ENCODE results near the gene LILRA6. TPM values are rescaled to one million over a fixed set of nuclear protein-coding genes. Genes with fewer than 3 reads are reported as not detected.
"Not testable (repeated sequence)": the region's sequence is repeated elsewhere in the genome, so short reads cannot be mapped to it uniquely, and the experiment has no call there.

LILRA6 gene
- total and polyA plus RNA-seq, 9 donors, result 0.71 to 2.6 (median 1.7) TPM

DNA sequence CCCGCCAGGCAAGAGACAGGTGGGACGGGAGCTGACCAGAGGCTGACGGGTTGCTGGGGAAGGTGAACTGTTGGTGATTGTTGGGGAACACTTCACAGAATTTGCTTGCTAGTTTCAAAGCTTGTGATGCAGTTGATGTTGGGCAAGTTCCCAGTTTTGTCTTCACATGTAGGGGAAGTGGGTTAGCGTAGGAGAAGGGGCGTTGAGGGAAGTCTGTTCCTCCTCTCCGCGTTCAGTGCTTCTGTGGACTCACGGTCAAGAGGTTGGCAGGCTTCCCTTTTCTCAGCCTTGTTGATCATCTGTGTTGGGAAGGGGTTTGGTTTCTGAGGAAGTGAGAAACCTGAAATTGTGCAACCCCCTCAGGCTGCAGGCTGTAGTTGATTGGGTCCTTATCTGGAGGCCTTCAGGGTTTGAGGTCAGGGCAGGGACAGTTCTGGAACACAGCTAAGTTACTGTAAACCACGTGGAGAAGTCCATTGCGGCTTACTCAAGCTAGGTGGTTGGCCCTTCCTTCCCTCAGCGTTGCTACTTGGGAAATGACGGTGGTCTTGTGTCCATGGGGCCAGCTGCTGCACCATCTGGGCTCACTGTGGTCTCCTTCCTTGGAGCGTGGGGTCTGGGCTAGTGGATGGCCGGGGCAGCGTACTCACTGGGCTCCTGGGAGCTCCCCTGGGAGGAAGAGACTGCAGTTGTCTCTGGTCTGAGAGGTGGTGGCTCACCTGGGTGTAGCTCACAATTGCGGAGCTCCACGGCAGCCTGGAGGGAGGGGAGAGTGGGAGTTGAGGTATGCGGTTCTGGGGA is 34.4 kb downstream of the LILRA6 start:
- 57% methylated on average over 11 of the region's 18 CpGs for WGBS (ENCODE audit: insufficient coverage)
- Histone ChIP-seq H3K27ac (ENCODE audit: low read length) (peak overlapping the region; percentile 82), H3K36me3 (ENCODE audit: control insufficient read depth, insufficient read depth, low read length) (peaks cover 57% of the 10 kb centered on the region), H3K9me3 (replicated peaks; ENCODE audit: control insufficient read depth, low read depth, low read length) (no peaks in the 10 kb centered on the region), H3K4me3 (ENCODE audit: low read length) (no peak overlapping the region), H3K27me3 (ENCODE audit: control insufficient read depth, insufficient read depth, low read length) (no peaks in the 10 kb centered on the region), H3K4me1 (ENCODE audit: control insufficient read depth, insufficient read depth, low read length) (peaks cover 38% of the 10 kb centered on the region)
- DNase-seq, result peak; percentile 91

- Histone ChIP-seq H3K36me3 (ENCODE audit: control insufficient read depth, insufficient read depth, low read length) (peaks cover 62% of the 10 kb centered on the region), H3K27ac (ENCODE audit: low read length) (peak overlapping the region; percentile 78), H3K4me1 (ENCODE audit: control insufficient read depth, insufficient read depth, low read length) (peaks cover 43% of the 10 kb centered on the region), H3K27me3 (ENCODE audit: control insufficient read depth, insufficient read depth, low read length) (no peaks in the 10 kb centered on the region), H3K4me3 (ENCODE audit: low read length) (no peak overlapping the region), H3K9me3 (replicated peaks; ENCODE audit: control insufficient read depth, low read depth, low read length) (no peaks in the 10 kb centered on the region)
- no peak for DNase-seq
- 72% methylated on average over 5 of the region's 5 CpGs for WGBS (ENCODE audit: insufficient coverage)
Measured at GRCh38 chr19:54207676-54207982, 35.0 kb downstream of the LILRA6 start.

- H3K27me3 ChIP-seq (ENCODE audit: control insufficient read depth, insufficient read depth, low read length); H3K4me3 ChIP-seq (ENCODE audit: low read length); H3K9me3 ChIP-seq (replicated peaks; ENCODE audit: control insufficient read depth, low read depth, low read length); DNase-seq: not testable (repeated sequence)
- H3K4me1 ChIP-seq (ENCODE audit: control insufficient read depth, insufficient read depth, low read length), result peaks cover 47% of the 10 kb centered on the region
- H3K36me3 ChIP-seq (ENCODE audit: control insufficient read depth, insufficient read depth, low read length), result peaks cover 67% of the 10 kb centered on the region
- WGBS (ENCODE audit: insufficient coverage), result 100% methylated on average over 2 of the region's 23 CpGs
- peak overlapping the region; percentile 78 for H3K27ac ChIP-seq (ENCODE audit: low read length)
Measured at GRCh38 chr19:54207193-54207592, 35.4 kb downstream of the LILRA6 start.

DNA sequence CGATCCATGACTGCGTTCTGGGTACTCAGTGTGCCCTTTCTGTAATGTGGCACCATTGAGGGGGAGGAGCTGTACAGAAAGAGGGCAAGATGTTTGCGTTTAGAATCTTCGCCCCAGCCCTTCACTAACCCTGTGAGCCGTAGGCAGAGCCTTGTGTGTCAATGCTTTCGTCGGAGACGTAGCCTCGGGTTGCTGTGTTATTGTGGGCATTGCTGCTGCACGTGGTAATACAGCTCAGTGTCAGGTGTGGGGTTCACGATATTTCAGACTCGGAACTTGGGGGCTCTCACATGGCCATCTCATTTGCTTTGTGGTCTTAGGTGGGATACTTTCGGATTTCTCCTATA is 35.8 kb downstream of the LILRA6 start:
- Histone ChIP-seq H3K4me1 (ENCODE audit: control insufficient read depth, insufficient read depth, low read length) (peaks cover 51% of the 10 kb centered on the region), H3K9me3 (replicated peaks; ENCODE audit: control insufficient read depth, low read depth, low read length) (no peaks in the 10 kb centered on the region), H3K36me3 (ENCODE audit: control insufficient read depth, insufficient read depth, low read length) (peaks cover 71% of the 10 kb centered on the region), H3K27ac (ENCODE audit: low read length) (peak overlapping the region; percentile 42), H3K4me3 (ENCODE audit: low read length) (no peak overlapping the region), H3K27me3 (ENCODE audit: control insufficient read depth, insufficient read depth, low read length) (no peaks in the 10 kb centered on the region)
- no peak for DNase-seq
- WGBS (ENCODE audit: insufficient coverage), result 81% methylated on average over 11 of the region's 13 CpGs

DNA sequence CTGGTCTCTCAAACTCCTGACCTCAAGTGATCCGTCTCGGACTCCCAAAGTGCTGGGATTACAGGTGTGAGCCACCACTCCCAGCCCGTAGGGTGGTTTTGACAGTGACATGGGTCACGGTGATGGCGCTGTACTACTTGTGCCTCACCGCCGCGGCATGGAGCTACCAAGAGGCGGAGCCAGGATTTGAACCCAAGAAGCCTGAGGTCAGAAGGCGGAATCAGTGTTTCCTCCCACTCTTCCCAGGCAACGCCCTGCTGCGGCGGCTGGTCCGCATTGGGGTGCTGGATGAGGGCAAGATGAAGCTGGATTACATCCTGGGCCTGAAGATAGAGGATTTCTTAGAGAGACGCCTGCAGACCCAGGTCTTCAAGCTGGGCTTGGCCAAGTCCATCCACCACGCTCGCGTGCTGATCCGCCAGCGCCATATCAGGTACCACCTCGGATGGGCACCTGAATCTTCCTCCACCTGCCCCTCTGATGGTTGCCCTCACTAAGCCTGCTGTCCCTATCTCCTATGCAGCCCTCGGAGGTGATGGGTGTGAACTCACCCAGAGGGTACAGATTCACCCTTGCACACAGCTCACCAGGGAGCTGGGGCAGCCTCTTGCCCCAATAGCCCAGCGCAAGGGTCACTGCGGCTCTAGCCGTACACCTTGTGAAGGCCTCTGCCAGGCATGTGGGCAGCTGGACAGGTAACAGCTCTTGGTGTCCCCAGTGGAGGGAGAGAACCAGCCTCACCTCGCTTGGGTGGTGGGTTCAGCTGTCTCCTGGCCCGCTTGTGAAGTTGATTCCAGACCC is 36.4 kb downstream of the LILRA6 start:
- no peaks in the 10 kb centered on the region for H3K27me3 ChIP-seq (ENCODE audit: control insufficient read depth, insufficient read depth, low read length)
- H3K9me3 ChIP-seq (replicated peaks; ENCODE audit: control insufficient read depth, low read depth, low read length), result no peaks in the 10 kb centered on the region
- no peak overlapping the region for H3K27ac ChIP-seq (ENCODE audit: low read length)
- peaks cover 56% of the 10 kb centered on the region for H3K4me1 ChIP-seq (ENCODE audit: control insufficient read depth, insufficient read depth, low read length)
- no peak overlapping the region for H3K4me3 ChIP-seq (ENCODE audit: low read length)
- DNase-seq, result no peak
- H3K36me3 ChIP-seq (ENCODE audit: control insufficient read depth, insufficient read depth, low read length), result peaks cover 76% of the 10 kb centered on the region
- 87% methylated on average over 20 of the region's 27 CpGs for WGBS (ENCODE audit: insufficient coverage)

DNA sequence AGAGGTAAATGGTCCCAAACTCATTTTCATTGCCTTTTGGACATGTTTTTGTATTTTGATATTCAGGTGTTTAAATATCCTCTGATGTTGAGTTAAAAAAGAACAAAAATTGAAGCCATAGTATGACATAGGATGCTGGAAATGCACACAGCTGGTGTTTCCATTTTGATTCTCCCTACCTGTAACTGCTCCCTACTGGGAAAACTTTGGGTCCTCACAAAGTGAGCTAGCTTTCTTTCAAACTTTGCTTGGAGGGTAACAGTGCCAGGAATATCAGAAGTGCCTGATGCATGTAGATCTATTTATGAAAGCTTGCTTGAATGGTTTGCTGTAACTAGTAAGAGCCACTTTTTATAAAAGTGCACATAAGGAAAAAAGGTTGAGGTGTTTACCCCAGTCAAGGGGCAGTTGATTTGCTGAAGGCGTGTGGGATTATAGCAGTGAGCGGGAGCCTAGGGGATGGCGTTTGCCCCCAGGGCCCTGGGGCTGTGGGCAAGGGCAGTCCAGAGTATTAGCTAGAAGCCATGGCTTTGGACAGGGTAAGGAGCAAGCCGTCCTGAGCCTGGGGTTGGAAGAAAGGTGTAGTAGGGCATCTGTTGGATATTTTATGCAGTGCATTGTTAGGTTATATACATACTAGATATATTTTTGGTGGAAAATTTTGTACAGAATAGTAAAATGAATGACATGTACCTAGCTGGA is 37.7 kb downstream of the LILRA6 start:
- DNase-seq, result no peak
- H3K4me3 ChIP-seq (ENCODE audit: low read length), result no peak overlapping the region
- peaks cover 78% of the 10 kb centered on the region for H3K36me3 ChIP-seq (ENCODE audit: control insufficient read depth, insufficient read depth, low read length)
- WGBS (ENCODE audit: insufficient coverage), result 85% methylated on average over 3 of the region's 4 CpGs
- H3K27ac ChIP-seq (ENCODE audit: low read length), result no peak overlapping the region
- H3K4me1 ChIP-seq (ENCODE audit: control insufficient read depth, insufficient read depth, low read length), result peaks cover 54% of the 10 kb centered on the region
- no peaks in the 10 kb centered on the region for H3K9me3 ChIP-seq (replicated peaks; ENCODE audit: control insufficient read depth, low read depth, low read length)
- H3K27me3 ChIP-seq (ENCODE audit: control insufficient read depth, insufficient read depth, low read length), result no peaks in the 10 kb centered on the region

DNA sequence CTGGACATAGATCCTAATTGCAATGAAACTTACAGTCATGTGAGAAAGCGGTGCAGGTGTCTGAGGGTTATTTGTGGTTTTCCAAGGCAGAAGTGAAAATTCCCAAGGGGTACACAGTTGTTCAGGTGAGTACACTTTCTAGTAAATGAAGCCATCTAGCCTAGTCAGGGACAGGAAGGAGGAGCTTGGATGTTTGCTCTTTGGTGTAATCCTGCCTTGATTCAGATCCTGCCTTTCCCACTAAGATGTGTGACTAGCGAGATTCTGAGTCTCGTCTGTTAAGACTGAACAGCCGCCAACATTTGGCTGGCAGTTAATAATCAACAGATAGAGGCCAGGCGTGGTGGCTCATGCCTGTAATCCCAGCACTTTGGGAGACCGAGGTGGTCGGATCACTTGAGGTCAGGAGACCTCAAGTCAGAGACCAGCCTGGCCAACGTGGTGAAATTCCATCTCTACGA is 39.4 kb downstream of the LILRA6 start:
- no peak for DNase-seq
- Histone ChIP-seq H3K4me3 (ENCODE audit: low read length) (no peak overlapping the region), H3K9me3 (replicated peaks; ENCODE audit: control insufficient read depth, low read depth, low read length) (no peaks in the 10 kb centered on the region), H3K27me3 (ENCODE audit: control insufficient read depth, insufficient read depth, low read length) (no peaks in the 10 kb centered on the region), H3K36me3 (ENCODE audit: control insufficient read depth, insufficient read depth, low read length) (peaks cover 70% of the 10 kb centered on the region), H3K27ac (ENCODE audit: low read length) (no peak overlapping the region), H3K4me1 (ENCODE audit: control insufficient read depth, insufficient read depth, low read length) (peaks cover 37% of the 10 kb centered on the region)
- WGBS (ENCODE audit: insufficient coverage), result 59% methylated on average over 6 of the region's 9 CpGs

- DNase-seq, result no peak
- peaks cover 62% of the 10 kb centered on the region for H3K36me3 ChIP-seq (ENCODE audit: control insufficient read depth, insufficient read depth, low read length)
- H3K9me3 ChIP-seq (replicated peaks; ENCODE audit: control insufficient read depth, low read depth, low read length), result no peaks in the 10 kb centered on the region
- no peaks in the 10 kb centered on the region for H3K27me3 ChIP-seq (ENCODE audit: control insufficient read depth, insufficient read depth, low read length)
- peaks cover 30% of the 10 kb centered on the region for H3K4me1 ChIP-seq (ENCODE audit: control insufficient read depth, insufficient read depth, low read length)
- H3K4me3 ChIP-seq (ENCODE audit: low read length), result peak overlapping the region; percentile 57
- no peak overlapping the region for H3K27ac ChIP-seq (ENCODE audit: low read length)
- 75% methylated on average over 12 of the region's 13 CpGs for WGBS (ENCODE audit: insufficient coverage)
Measured at GRCh38 chr19:54201980-54202379, 40.6 kb downstream of the LILRA6 start.

- 5% methylated on average over 26 of the region's 28 CpGs for WGBS (ENCODE audit: insufficient coverage)
- peaks cover 29% of the 10 kb centered on the region for H3K4me1 ChIP-seq (ENCODE audit: control insufficient read depth, insufficient read depth, low read length)
- H3K27ac ChIP-seq (ENCODE audit: low read length), result peak overlapping the region; percentile 96
- H3K4me3 ChIP-seq (ENCODE audit: low read length), result peak overlapping the region; percentile 57
- H3K36me3 ChIP-seq (ENCODE audit: control insufficient read depth, insufficient read depth, low read length), result peaks cover 56% of the 10 kb centered on the region
- no peaks in the 10 kb centered on the region for H3K27me3 ChIP-seq (ENCODE audit: control insufficient read depth, insufficient read depth, low read length)
- no peak for DNase-seq
- H3K9me3 ChIP-seq (replicated peaks; ENCODE audit: control insufficient read depth, low read depth, low read length), result no peaks in the 10 kb centered on the region
Measured at GRCh38 chr19:54201172-54201701, 41.4 kb downstream of the LILRA6 start.

DNA sequence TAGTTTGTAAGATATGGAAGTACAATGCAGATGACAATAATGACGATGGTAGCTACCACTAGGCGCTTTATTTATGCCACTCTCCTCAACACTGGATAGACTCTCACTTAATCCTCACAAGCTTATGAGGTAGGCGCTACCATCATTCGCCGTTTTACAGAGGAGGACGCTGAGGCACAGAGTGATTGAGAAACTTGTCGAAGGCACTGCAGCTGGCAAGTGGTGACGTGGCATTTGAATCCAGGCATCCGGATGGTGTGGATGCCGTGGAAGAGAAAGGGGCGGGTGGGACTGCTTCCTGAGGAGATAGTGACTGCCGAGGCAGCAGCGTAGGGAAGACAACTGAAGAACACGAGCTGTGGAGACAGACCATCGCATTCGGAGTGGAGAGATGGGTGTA is 43.2 kb downstream of the LILRA6 start:
- Histone ChIP-seq H3K4me3 (ENCODE audit: low read length) (no peak overlapping the region), H3K27ac (ENCODE audit: low read length) (no peak overlapping the region), H3K36me3 (ENCODE audit: control insufficient read depth, insufficient read depth, low read length) (peaks cover 43% of the 10 kb centered on the region), H3K9me3 (replicated peaks; ENCODE audit: control insufficient read depth, low read depth, low read length) (no peaks in the 10 kb centered on the region), H3K4me1 (ENCODE audit: control insufficient read depth, insufficient read depth, low read length) (peaks cover 24% of the 10 kb centered on the region), H3K27me3 (ENCODE audit: control insufficient read depth, insufficient read depth, low read length) (no peaks in the 10 kb centered on the region)
- no peak for DNase-seq
- 97% methylated on average over 9 of the region's 16 CpGs for WGBS (ENCODE audit: insufficient coverage)
